ENCODE measurements around the gene CDK13. TPM values are rescaled to one million over a fixed set of nuclear protein-coding genes. Genes with fewer than 3 reads are reported as not detected.

CDK13 gene
- polyA plus RNA-seq, 3 donors: 8.8 to 25.7 (median 11.2) TPM

DNA sequence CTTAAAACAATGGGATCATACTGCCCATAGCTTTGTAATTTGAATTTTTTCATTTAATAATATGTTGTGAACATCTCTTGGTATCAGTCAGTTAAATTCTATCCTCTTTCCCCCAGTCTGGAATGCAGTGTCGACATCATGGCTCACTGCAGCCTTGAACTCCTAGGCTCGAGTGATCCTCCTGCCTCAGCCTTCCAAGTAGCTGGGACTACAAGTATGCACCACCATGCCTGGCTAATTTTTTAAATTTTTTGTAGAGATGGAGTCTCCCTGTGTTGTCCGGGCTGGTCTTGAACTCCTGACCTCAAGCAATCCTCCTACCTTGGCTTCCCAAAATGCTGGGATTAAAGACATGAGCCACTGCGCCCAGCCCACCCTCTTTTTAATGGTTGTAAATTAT is 149.8 kb downstream of the CDK13 start:
- Histone ChIP-seq H3K27ac (ENCODE audit: low read depth in 1 of 2, low read length in 2 of 2) (no peak overlapping the region), H3K36me3 (replicated peaks in 1 of 2; ENCODE audit: control insufficient read depth in 1 of 2, insufficient read depth in 2 of 2, low read length in 2 of 2) (peaks cover 23 to 40% of the 10 kb centered on the region in 2 donors), H3K4me1 (ENCODE audit: control insufficient read depth in 1 of 2, insufficient read depth in 2 of 2, low read length in 2 of 2) (no peaks in the 10 kb centered on the region), H3K9me3 (replicated peaks in 1 of 2; ENCODE audit: control insufficient read depth in 1 of 2, insufficient read depth in 1 of 2, low read length in 2 of 2) (no peaks in the 10 kb centered on the region), H3K27me3 (ENCODE audit: control insufficient read depth in 2 of 2, insufficient read depth in 2 of 2, low read length in 2 of 2) (no peaks in the 10 kb centered on the region), H4K20me1 (ENCODE audit: insufficient read depth, low read length) (peaks cover 8% of the 10 kb centered on the region), H3K9ac (ENCODE audit: insufficient read depth, low read length, poor library complexity, severe bottlenecking) (no peak overlapping the region), H2AFZ (ENCODE audit: insufficient read depth, low read depth, low read length, poor library complexity, severe bottlenecking) (no peak overlapping the region), H3K4me3 (replicated peaks in 1 of 3; ENCODE audit: low read depth in 2 of 3, low read length in 3 of 3) (no peak overlapping the region), H3K79me2 (ENCODE audit: insufficient read depth, low read length) (no peaks in the 10 kb centered on the region), H3K4me2 (replicated peaks; ENCODE audit: extremely low read depth, low read length, poor library complexity, severe bottlenecking) (no peak overlapping the region)
- TF ChIP-seq, protein P1, sequence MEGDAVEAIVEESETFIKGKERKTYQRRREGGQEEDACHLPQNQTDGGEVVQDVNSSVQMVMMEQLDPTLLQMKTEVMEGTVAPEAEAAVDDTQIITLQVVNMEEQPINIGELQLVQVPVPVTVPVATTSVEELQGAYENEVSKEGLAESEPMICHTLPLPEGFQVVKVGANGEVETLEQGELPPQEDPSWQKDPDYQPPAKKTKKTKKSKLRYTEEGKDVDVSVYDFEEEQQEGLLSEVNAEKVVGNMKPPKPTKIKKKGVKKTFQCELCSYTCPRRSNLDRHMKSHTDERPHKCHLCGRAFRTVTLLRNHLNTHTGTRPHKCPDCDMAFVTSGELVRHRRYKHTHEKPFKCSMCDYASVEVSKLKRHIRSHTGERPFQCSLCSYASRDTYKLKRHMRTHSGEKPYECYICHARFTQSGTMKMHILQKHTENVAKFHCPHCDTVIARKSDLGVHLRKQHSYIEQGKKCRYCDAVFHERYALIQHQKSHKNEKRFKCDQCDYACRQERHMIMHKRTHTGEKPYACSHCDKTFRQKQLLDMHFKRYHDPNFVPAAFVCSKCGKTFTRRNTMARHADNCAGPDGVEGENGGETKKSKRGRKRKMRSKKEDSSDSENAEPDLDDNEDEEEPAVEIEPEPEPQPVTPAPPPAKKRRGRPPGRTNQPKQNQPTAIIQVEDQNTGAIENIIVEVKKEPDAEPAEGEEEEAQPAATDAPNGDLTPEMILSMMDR (IDR thresholded peaks at IDR 0.05): no peak
- no peak for DNase-seq
- Mint-ChIP-seq H3K4me3 (no peak overlapping the region), H3K9me3 (no peaks in the 10 kb centered on the region), H3K36me3 (peaks cover 24 to 39% of the 10 kb centered on the region in 2 donors), H3K27me3 (ENCODE audit: low read depth in 3 of 3) (peaks cover 0 to 2% (median 0%) of the 10 kb centered on the region in 3 donors), H3K4me1 (no peaks in the 10 kb centered on the region), H3K27ac (no peak overlapping the region)
- intact Hi-C loops (cut with micrococcal nuclease): no loop called here
- 100% methylated on average over 2 of the region's 4 CpGs for WGBS (ENCODE audit: insufficient coverage)

DNA sequence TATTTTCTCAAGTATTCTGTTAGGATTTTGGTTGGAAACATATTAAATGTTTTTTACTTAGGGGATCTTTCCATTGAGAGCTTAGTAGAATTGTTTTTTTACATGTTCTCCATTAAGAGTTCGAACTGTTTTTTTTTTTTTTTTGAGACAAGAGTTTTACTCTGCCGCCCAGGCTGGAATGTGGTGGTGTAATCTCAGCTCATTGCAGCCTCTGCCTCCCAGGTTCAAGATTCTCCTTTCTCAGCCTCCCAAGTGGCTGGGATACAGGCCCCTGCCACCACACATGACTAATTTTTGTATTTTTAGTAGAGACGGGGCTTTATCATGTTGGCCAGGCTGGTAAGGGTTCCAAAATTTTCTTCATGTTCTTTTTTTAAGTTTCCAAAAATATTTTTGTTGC is 151.1 kb downstream of the CDK13 start:
- Histone ChIP-seq H2AFZ (ENCODE audit: insufficient read depth, low read depth, low read length, poor library complexity, severe bottlenecking) (no peak overlapping the region), H3K4me1 (ENCODE audit: control insufficient read depth in 1 of 2, insufficient read depth in 2 of 2, low read length in 2 of 2) (peaks cover 0 to 4% of the 10 kb centered on the region in 2 donors), H4K20me1 (ENCODE audit: insufficient read depth, low read length) (peaks cover 3% of the 10 kb centered on the region), H3K4me2 (replicated peaks; ENCODE audit: extremely low read depth, low read length, poor library complexity, severe bottlenecking) (no peak overlapping the region), H3K27me3 (ENCODE audit: control insufficient read depth in 2 of 2, insufficient read depth in 2 of 2, low read length in 2 of 2) (no peaks in the 10 kb centered on the region), H3K9me3 (replicated peaks in 1 of 2; ENCODE audit: control insufficient read depth in 1 of 2, insufficient read depth in 1 of 2, low read length in 2 of 2) (no peaks in the 10 kb centered on the region), H3K9ac (ENCODE audit: insufficient read depth, low read length, poor library complexity, severe bottlenecking) (no peak overlapping the region), H3K4me3 (replicated peaks in 1 of 3; ENCODE audit: low read depth in 2 of 3, low read length in 3 of 3) (no peak overlapping the region), H3K27ac (ENCODE audit: low read depth in 1 of 2, low read length in 2 of 2) (no peak overlapping the region), H3K79me2 (ENCODE audit: insufficient read depth, low read length) (no peaks in the 10 kb centered on the region), H3K36me3 (replicated peaks in 1 of 2; ENCODE audit: control insufficient read depth in 1 of 2, insufficient read depth in 2 of 2, low read length in 2 of 2) (peaks cover 11 to 26% of the 10 kb centered on the region in 2 donors)
- no peak overlapping the region for H3K4me3 Mint-ChIP-seq
- peaks cover 13 to 28% of the 10 kb centered on the region in 2 donors for H3K36me3 Mint-ChIP-seq
- H3K9me3 Mint-ChIP-seq: no peaks in the 10 kb centered on the region
- H3K27ac Mint-ChIP-seq: no peak overlapping the region
- H3K27me3 Mint-ChIP-seq (ENCODE audit: low read depth in 3 of 3): peaks cover 0 to 3% (median 0%) of the 10 kb centered on the region in 3 donors
- intact Hi-C loops (cut with micrococcal nuclease): no loop called here
- TF ChIP-seq, protein P1 (IDR thresholded peaks at IDR 0.05): no peak
- peaks cover 6% of the 10 kb centered on the region for H3K4me1 Mint-ChIP-seq
- no peak for DNase-seq
- 80% methylated on average over 1 of the region's 3 CpGs for WGBS (ENCODE audit: insufficient coverage)
